ENCODE data around the gene CERS6.

CERS6 gene

DNA sequence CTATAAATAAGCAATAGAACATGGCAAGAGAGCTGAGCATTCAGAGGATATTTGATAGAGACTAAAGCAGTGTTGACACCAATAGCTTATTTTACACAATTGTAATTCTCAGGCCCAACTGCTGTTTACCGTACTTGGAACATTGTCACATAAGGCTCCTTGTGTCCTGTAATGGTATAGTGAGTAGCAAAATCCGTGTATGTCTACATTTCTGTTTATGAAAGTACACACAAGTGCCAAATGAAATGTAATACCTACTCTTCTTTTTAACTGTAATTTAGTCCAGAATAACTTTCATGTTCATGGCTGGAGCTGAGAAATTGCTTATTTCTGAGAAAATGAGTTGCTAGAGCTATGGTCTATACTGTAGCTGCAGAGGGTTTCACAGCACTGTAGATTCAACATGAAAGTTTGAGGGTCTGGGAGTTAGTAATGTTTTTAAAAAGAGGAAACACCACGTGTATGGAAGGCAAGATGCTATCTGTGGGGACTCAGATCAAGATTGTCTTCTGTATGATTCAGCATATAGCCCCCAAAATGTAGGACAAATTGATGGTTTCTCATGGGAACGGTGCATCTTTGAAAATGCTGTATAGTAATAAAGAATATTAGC lies 236.2 kb downstream of the CERS6 start:
- DNase-seq (ENCODE audit: extremely low read depth in 1 of 2, low read depth in 1 of 2): no peak

DNA sequence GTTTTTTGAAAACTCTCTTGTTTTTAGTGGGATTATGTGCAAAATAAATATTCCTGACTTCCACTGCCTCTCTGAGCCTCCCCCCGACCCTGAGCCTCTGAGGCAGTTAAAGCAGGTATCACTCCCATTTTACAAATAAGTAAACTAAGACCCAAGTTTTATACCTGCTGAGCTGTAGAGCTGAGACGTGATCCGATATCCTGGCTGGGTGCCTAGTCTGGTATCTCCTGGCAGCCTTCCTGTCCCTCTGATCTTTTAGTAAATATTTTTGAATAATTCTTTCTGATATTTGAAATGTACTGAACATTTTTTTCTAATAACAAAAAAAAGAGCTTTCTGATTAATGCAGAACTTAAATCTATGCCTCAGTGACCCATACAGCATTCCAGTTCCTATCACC lies 238.1 kb downstream of the CERS6 start:
- DNase-seq (ENCODE audit: extremely low read depth in 1 of 2, low read depth in 1 of 2): no peak

DNA sequence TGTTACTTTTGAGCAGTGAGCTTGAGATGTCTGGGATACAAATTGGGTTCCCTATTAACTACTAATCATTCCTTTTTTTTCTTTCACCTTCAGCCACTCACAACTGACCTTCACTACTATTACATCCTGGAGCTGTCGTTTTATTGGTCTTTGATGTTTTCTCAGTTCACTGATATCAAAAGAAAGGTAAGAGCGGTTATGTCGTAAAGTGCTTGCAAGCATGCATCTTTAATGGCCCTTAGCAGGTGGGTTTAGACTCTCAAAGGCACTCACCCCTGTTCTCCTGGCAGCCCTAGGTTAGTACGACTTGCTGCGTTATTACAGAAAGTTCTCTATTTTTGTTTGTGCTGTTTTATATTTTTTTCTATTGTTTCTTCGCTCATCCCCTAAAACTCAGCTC lies 238.8 kb downstream of the CERS6 start:
- no peak for DNase-seq (ENCODE audit: extremely low read depth in 1 of 2, low read depth in 1 of 2)

DNA sequence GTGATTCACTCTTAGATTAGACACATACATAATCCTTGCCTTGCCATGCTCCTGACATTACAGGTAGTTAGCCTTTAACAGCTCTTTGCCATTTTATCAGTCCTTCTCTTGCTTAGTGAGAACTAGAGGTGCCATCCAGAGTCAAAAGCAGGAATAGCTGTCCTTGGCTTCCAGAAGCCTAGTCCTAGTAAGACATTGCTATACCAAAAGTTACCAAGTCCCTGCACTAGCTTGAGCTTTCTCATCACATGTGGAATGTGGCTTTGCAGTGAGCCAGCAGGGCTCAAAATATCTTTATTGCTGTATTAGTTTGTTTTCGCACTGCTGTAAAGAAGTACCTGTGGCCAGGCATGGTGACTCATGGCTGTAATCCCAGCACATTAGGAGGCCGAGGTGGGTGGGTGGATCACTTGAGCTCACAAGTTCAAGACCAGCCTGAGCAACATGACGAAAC lies 241.6 kb downstream of the CERS6 start:
- no peak for DNase-seq (ENCODE audit: extremely low read depth in 1 of 2, low read depth in 1 of 2)

DNA sequence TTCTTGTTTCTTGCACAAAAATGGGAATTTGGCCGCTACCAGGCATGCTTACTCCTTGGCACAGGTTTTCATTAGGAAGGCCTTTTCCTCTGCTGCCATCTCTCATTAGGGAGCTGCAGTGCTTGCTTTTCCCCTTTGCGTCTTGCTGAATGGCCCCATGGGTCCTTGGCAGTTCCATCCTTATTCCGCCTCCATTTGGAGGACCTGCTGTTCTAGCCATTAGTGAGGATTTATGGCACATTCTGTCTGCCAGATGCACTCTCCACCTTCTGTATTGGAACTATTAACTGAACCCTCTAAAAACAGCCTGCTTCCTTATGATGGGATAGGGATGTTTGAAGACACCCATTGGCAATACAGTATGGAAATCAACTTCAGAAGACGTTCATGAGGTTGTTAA lies 242.9 kb downstream of the CERS6 start:
- DNase-seq (ENCODE audit: extremely low read depth in 1 of 2, low read depth in 1 of 2): no peak

DNA sequence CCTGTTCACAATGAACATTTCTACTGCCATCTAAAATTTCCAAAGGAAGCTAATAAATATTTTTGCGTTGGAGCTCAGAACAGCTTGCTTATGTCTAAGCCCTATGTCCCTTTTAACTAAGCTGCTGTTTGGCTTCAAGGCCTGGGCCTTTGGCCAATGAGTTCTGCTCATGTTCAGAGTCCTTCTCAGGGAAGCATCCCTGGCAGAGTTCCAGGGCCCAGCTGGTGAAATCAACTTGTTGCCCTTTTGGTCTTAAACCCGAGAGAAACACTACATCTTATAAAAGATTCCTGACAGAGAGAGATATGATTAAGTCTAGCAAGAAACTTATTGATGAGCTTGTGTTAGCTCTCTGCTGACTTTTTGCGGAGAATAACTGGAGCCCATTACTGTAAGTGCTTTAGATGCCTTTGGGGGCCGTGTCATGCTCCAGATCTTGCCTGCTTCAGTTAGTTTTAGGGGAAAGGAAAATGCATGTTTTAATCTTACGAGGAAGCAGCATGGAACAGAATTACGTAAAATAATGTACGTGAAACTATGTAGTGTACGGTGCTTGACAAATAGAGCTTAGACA lies 243.9 kb downstream of the CERS6 start:
- no peak for DNase-seq (ENCODE audit: extremely low read depth in 1 of 2, low read depth in 1 of 2)

DNA sequence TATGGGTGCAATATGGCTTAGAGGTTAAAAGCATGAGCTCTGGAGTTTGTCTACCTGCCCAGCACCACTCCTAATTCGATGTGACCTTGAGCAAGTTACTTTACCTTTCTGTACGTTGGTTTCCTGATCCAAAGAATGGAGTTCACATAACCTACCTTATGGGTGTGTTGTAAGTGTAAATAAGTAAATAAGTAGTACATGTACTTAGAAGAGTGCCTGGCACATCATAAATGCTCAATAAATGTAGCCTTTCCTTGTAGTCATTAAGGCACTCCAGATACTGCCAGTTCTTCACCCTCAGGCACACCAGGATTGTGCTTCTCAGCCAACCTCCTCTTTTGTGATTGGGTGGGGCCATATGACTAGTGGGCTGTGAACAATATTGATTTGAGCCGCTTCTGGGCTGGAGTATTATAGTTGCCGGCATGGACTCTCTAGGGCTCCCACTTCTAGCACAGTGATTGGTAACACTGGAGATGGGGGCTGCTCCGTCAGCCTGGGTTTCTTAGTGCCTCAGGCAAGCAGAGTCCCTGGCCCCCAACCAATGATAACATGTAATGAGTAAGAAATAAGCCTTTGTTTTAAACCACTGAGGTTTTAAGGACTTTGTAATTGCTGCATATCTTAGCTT lies 244.7 kb downstream of the CERS6 start:
- no peak for DNase-seq (ENCODE audit: extremely low read depth in 1 of 2, low read depth in 1 of 2)

DNA sequence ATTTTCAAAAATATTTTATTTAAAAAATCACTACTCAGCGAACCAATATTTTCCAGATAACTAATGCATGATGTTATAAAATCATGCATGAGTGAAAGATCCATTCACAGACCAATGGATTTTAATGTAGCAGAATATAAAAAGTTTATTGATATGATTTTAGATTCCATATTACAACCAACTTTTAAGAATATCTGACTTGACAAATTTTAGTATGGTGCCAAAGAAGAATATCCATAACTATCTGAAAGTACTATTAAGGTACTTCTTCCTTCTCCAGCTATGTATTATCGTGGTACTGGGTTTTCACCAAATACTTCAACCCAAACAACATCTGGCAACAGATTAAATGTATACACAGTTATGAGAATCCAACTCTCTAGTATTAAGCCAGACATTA lies 246.5 kb downstream of the CERS6 start:
- no peak for DNase-seq (ENCODE audit: extremely low read depth in 1 of 2, low read depth in 1 of 2)

DNA sequence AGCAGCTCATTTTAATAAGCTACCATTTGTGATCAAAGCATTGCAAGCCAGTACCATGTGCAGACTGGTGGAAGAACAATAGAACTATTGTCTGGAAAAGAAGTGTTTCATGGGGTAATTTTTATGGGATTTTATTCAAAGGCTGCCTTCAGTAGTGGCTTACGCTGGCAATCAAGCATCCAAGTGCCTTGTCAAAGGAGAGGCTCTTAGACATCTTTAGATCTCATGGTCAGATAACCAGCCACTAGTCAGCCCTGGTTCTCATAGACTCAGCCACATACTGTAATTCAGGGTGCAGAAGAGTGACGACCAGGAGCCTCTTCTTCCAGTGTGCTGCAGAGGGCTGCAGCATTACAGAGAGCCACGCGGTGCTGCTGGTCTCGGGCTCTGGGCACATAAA lies 247.9 kb downstream of the CERS6 start:
- DNase-seq (ENCODE audit: extremely low read depth in 1 of 2, low read depth in 1 of 2): no peak

DNA sequence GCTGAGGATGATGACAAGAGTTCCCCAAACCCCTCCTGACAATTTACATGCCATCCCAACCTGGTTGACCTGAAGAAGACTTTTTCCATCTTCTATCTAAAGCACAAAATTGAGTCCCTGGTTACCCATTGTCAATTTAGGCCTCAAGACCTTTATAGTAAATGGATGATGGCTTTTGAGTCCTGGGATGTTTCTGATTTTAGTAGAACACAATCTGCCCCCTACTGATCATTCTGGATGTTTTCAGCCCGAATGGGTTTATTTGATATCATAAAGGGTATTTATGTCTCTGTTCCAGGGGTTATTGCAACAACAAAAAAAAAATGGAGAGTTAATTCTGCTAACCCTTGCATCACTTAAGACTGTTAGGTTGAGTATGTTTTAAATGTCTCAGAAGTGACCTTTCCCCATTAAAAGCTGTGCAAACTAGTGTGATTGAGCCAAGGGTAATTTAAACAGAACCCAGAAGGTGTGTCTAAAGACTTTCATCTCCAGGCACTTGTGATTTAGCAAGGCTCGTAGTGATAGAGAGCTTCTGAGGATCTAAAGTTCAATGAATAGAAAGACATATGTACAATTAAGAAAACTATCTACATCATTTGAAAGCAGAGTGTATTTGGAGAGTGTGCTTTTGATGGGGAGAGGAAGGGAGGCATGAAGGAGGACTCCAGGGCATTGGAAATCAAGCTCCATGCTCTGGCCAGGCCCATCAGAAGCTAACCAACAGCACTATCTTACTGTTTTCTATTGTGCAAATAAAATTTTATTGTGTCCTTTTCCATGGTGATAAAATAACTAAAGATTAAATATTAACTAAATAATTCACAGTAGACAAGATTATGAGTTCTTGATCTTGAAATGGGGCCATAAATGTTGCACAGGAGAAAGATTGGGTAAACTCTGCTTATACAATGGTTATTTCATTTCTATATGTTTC lies 249.7 kb downstream of the CERS6 start:
- no peak for DNase-seq (ENCODE audit: extremely low read depth in 1 of 2, low read depth in 1 of 2)

DNA sequence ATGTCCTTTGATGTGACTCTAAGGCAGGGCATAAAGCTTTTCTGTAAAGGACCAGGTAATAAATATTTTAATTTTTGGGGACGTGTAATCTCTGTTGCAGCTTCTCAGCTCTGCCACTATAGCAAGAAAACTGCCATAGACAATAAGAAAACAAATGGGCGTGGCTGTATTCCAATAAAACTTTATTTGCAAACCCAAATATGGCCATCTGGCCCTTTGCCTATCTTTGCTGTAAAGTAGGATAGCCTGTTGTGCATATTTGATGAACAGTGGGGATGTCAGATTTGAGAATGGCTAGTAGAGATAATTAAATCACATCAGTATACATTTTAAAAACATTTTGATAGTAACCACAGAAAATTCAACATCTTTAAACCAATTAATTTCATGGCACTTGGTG lies 250.7 kb downstream of the CERS6 start:
- no peak for DNase-seq (ENCODE audit: extremely low read depth in 1 of 2, low read depth in 1 of 2)

DNA sequence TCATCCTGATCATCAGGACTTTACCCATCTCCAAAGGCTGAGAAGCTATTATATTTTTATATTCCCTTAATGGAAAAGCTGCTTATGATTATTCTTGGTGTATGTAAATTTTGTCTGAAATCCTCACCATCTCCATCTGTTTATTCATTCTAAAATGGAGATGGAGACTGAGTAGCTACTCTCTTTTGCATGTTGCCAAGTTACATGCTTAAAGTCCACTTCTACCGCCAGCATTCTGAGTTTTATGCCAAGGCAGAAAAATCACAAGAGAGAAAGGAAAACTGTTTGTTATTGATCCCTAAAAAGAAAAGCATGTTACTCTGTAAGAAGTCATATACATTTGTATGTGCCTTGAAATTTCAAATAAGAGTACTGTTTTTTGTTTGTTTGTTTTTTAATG lies 252.0 kb downstream of the CERS6 start:
- DNase-seq (ENCODE audit: extremely low read depth in 1 of 2, low read depth in 1 of 2): no peak

DNA sequence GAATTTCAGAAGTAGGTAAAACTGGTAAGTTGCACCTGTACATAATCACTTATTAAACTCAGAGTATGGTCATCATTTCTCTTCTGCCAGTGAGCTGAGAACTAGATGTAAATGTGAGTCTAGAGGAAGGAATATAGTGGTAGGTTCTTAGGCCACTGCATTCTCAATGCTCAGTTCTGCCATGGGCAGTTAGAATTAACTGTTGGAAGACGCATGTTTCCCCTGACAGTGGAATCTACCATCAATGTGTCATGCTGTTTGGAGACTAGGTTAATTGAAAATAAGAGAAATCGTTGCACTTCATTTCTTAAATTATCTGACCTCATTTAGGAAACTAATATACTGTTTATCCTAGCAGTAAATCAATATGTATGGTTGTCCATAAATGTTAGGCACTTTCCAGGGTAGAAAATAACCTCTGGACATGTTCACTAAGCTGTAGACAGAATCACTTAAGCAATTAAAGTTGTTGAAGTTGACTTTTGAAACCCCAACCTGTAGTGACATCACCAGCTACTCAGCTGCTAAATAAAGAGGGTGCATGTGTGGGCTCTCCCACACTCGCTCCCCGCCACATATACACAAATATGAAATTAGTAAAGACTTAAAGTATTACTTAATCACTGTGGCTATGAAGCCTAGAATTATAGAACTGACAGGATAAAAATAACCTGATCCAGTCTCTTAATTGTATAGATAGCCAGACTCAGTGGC lies 254.8 kb downstream of the CERS6 start:
- DNase-seq (ENCODE audit: extremely low read depth in 1 of 2, low read depth in 1 of 2): no peak

DNA sequence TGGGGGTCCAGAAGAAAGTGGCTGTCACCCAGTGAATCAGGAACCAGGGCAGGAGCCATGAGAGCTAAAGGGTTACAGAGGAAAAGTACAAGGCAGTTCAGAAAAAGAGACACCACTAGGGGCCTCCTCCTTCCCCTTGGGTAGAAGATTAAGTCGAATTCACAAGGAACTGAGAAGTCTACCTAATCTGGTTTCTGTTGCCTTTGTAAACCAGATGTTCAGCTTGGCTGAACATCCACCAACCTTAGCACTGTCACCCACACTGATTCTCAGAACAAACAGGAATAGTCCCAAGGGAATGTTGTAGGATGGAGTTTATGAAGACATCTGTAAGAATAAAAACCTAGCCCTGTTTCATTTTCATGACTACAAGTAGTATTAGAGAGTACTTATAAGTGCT lies 256.0 kb downstream of the CERS6 start:
- no peak for DNase-seq (ENCODE audit: extremely low read depth in 1 of 2, low read depth in 1 of 2)

DNA sequence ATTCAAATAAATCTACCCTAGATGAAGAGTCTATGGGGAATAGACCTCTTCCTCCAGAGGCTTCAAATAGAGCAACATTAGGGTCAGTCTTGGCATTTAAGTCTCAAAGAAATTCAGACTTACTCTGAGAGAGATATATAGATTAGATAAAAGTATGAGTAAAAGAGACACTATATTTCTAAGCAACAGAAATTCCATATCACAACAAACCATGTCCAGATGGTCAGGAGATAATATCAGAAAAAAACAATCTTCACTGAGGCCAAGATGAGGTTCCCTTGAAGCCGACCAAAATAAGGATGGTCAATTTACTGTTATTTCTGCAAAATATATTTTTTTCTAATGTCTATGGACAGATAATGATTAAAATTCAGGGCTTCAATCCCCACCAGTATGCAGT lies 257.3 kb downstream of the CERS6 start:
- DNase-seq (ENCODE audit: extremely low read depth in 1 of 2, low read depth in 1 of 2): no peak

DNA sequence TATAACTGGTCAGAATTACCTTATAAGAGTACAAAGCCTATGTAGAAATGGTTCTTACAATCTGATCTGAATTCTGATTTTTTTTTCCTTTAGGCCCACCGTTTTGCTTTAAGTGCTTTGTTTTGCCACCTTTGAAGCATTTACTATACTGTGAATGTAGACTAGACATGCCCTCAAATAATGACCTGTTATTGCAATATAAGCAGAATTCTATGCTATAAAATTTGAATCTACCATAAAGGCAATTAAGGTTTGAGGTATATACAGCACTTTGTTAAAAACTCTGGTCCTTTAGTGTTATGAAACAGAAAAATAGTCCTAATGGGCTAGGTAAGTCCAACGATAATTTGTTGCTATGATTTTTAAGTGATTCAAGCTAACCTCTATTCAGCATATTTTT lies 259.8 kb downstream of the CERS6 start:
- no peak for DNase-seq (ENCODE audit: extremely low read depth in 1 of 2, low read depth in 1 of 2)

DNA sequence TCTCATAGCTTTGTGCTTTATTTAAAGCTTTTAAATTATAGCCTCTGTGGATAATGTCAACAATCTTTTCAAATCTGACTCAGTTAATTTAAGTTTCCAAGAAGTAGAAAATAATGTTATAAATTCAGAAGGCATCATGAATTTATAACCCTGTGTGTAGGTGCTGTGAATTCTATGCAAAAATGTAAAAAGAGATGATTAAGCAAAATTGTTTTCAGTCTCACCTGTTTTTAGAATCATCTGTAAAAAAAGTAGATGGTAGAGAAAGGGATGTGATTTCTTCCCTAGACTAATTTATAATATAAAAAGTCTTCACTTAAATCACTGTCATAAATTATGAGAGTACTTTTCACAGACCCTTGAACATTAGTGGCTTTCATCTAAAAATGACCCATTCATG lies 260.8 kb downstream of the CERS6 start:
- no peak for DNase-seq (ENCODE audit: extremely low read depth in 1 of 2, low read depth in 1 of 2)

DNA sequence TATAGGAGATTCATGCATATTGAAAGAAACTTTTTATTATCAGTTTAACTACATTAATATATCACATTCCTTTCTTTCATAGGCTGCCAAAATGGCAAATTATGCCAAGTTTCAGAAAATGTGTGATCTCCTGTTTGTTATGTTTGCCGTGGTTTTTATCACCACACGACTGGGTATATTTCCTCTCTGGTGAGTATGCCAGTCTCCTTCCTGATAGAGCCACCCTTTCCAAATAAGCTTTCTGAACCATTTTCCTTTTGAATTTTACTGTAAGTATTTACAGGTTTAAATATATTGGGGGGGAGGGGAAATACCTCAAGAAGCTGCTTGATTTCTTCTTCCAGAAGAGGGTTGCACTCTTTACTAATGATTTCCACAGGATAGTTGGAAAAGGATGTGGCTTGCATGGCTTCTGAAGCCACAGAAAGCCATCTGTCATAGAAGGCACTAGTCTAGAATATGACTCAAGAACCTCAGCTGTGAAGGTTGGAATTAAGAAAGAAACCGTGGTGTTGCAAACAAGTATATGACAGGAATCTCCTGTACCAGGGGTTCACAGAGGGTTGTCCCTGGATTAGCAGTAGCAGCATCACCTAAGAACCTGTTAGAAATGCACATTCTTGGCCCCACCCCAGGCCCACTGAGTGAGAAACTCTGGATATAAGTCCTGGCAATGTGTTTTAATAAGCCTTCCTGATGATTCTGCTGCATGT lies 261.9 kb downstream of the CERS6 start:
- DNase-seq (ENCODE audit: extremely low read depth in 1 of 2, low read depth in 1 of 2): no peak

DNA sequence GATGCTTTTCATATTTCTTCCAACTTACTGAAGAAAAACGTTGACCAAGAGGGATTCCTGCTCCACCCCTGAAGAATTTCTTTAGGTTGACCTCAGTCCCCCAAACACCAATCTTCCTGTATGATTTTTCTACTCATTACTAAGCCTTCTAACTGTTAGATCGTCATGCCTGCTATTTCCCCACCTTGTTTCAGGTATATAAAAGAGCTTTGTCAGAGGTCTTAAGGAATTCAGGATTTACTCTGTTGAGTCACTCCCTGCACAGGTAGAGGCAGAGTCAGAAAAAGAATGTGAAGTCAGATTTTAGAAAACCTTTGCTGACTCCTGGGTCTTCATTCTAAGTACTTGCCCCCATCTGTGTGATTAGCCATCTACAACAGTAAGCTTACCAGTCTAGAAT lies 262.6 kb downstream of the CERS6 start:
- DNase-seq (ENCODE audit: extremely low read depth in 1 of 2, low read depth in 1 of 2): no peak

DNA sequence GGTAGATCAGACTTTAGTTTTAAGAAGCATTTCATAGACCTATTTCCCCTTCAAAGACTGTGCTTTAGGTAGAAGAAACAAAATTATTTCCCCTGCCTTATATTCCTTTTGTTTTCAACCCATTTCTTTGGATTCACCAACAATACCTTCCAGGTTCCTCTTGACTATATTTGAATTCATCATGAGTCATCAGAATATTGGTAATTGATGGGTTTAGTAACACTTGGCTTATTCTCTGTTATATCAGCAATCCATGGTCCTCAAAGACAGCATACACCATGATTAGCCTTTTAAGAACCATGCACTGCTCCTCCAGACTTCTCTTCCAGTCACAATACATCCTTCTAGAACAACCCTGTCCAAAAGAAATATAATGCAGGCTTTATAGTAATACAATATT lies 263.4 kb downstream of the CERS6 start:
- no peak for DNase-seq (ENCODE audit: extremely low read depth in 1 of 2, low read depth in 1 of 2)
